Measurements from ENCODE around the gene CLEC16A. TPM values are rescaled to one million over a fixed set of nuclear protein-coding genes. Genes with fewer than 3 reads are reported as not detected.

The CLEC16A gene
- total RNA-seq, 1 donor from 2014 or later = 20.4 TPM

DNA sequence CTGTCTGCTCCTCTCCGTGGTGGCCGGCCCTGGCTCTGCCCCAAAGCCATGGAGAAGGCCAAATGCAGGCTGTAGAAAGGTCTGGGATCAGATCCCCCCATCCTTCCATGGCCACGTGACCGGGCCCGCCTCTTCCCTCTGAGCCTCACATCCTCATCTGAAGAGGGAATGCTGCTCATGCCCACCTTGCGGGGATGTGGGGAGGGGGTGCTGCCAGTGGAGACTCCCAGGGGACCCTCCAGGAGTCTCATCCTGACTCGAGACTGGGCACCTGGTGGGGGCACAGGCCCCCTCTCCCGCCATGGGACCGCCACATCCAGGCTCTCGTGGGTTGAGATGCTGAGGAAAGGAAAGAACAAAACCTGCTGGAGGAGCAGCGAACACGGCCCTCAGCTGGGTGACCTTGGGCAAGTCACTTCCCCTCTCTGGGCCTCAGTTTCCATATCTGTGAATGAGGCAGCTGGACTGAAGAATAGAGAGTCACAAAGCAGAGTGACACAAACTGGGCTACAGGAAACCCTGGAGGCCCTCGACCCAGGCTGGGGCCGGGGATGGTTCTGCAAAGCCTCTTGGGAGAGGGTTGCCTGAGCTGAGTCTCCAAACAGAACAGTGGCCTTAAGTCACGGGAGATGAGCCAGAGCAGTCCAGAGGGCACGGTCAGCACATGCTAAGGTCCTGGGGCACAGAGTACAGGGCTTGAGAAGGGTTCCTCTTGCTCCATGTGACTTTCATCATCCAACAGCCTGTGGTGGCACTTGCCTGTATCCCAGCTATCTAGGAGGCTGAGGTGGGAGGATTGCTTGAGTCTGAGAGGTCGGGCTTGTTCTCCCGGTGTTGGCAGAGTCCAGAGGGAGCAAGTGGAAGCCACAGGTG lies 281.5 kb downstream of the CLEC16A start:
- DNase-seq = no peak

- DNase-seq = no peak
These were observed 285.1 kb downstream of the CLEC16A start for GRCh38 chr16:11229432-11229831.

GRCh38 chr16:11229906-11230305 lies 285.5 kb downstream of the CLEC16A start:
- DNase-seq = no peak

GRCh38 chr16:11231367-11231970 lies 287.1 kb downstream of the CLEC16A start:
- DNase-seq = no peak

Other genes starting within 250 kb of the CLEC16A start
- gene TEKT5, start 249.6 kb upstream of the CLEC16A start, total RNA-seq = 1.2 TPM
- gene NUBP1, start 200.7 kb upstream of the CLEC16A start, total RNA-seq = 12.3 TPM
- 15.1 TPM for gene TVP23A, start 125.8 kb upstream of the CLEC16A start, total RNA-seq
- gene CIITA, start 67.4 kb upstream of the CLEC16A start, total RNA-seq = 0.47 TPM
- gene DEXI, start 2.1 kb upstream of the CLEC16A start, total RNA-seq = 8.1 TPM

All from occipital lobe (tissue), 2 donors.